SU-DHL-6 (cell line): ENCODE results near the gene PARVA.

Experiments
- CTCF ChIP-seq: fragments of 200-600 bp; sonication (generic); IDR thresholded peaks from one replicate; pipeline ENCODE4 v1.5.1; 2017; ENCODE audit warnings: antibody characterized with exemption, mild to moderate bottlenecking, low read length, moderate library complexity; ENCODE audit not compliant: insufficient read depth, poor library complexity, severe bottlenecking
- EZH2phosphoT487 ChIP-seq: fragments of 200-600 bp; sonication (generic), shearing (Covaris generic); conservative IDR thresholded peaks from 2 replicates; pipeline ENCODE4 v1.6.1; 2018; ENCODE audit warnings: mild to moderate bottlenecking, antibody characterized with exemption, low read length, moderate library complexity, mixed read lengths

- no peak for TF ChIP-seq CTCF
- no peak for TF ChIP-seq EZH2phosphoT487
These were observed 57.9 kb downstream of the PARVA start for GRCh38 chr11:12435264-12435663.
